Measurements from ENCODE around the gene MARK4.

Gene MARK4

DNA sequence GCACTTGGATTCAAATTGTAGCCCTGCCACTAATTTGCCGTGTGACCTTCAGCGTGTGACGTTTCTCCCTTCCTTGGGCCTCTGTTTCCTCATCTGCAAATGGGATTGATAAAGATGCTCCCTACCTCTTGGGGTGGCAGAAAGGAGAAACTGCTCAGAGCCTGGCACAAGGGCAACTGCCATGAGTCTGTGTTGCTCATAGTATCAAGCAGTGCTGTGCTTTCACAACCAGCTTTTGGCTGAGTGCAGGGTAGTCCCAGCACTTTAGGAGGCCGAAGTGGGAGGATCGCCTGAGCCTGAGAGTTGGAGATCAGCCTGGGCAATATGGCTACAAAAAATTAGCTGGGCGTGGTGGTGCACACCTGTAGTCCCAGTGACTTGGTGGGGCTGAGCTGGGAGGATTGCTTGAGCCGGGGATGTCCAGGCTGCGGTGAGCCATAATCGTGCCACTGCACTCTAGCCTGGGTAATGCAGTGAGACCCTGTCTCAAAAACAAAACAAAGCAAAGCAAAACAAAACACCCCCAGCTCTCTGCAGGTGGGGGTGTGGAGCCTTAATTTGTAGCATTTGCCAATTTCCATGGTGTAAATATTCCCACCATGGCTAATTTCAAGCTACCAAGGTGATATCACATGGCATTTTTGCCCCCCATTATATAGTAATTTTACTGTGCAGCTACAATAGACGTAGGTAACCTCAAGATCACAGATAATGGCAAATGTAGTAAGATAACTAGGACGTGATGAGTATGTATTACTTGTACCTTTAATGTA is 1.6 kb upstream of the MARK4 start:
- DNase-seq (ENCODE audit: low read depth in 1 of 2, low spot score in 1 of 2): no peak
- in situ Hi-C loops (cut with HindIII; ENCODE audit: low pct_unique_long_range_greater_than_20kb, low sequenced_read_pairs): no loop called here
- no peak for TF ChIP-seq JUND (IDR thresholded peaks at IDR 0.05; ENCODE audit: low read depth)

DNA sequence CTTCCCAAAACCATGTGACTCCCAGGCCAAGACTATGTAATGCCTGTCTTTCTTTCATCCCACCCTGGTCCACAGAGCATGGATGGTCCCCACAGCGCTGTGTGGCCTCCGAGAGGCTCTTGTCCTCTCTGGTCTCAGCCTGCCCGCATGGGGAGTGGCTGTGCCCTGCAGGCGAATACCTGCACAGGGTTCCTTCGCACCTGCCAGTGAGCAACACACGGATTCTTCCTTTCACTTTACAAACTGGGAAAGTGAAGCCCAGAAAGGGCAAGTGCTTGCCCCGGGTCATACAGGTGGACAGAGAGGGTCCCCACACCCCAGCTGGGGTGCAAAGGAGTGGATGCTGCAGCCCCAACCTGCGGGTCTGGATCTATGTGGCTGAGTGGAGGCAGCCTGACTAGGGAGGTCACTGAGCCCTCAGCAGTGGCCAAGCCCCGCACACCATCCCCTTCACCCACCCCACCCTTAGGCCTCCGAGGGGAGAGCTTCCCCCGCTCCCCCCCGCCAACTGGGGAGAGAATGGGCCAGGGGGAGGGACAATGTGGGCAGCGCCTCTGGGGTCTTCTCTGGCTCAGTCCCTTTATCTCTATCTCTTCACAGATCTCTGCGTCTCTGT is 747 bp upstream of the MARK4 start:
- in situ Hi-C loops (cut with HindIII; ENCODE audit: low pct_unique_long_range_greater_than_20kb, low sequenced_read_pairs): no loop called here
- no peak for TF ChIP-seq JUND (IDR thresholded peaks at IDR 0.05; ENCODE audit: low read depth)
- DNase-seq (ENCODE audit: low read depth in 1 of 2, low spot score in 1 of 2): peak in 1 of 2 experiments; percentile 18

DNA sequence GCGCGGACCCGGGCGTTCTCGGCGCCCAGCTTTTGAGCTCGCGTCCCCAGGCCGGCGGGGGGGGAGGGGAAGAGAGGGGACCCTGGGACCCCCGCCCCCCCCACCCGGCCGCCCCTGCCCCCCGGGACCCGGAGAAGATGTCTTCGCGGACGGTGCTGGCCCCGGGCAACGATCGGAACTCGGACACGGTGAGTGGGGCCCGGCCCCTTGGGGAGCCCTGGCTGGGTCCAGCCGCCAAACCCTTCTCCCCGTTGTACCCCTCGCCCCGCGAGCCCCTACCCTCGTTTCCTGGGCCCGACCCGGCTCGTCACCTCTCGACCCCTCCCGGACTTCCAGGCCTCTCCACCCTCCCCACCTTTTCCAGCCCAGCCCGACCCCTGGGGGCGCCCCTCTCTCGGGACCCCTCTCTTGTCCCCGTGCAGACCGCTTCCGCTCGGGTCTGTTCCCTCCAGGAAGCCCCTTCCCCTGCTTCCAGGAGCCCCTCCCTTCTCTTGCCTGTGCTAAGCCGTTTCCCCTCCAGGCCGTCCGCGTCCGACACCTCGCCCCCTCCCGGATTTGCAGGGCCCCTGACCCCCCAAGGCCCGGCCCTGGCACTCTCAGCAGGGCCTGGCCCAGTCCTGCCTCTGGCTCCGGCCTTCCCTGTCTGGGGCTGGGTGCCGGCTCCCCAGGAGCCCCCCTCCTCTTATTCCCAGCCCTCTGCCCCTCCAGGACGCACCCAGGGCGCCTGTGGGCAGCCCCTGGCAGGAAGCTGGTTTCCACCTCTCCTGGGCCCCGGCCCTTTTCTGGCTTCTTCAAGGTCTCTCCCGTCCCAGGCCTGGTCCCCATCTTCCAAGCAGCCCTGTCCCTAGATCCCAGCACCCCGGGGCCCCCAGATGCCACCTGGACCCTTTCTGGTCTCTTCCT is 632 bp downstream of the MARK4 start:
- DNase-seq (ENCODE audit: low read depth in 1 of 2, low spot score in 1 of 2): no peak
- no peak for TF ChIP-seq JUND (IDR thresholded peaks at IDR 0.05; ENCODE audit: low read depth)
- in situ Hi-C loops (cut with HindIII; ENCODE audit: low pct_unique_long_range_greater_than_20kb, low sequenced_read_pairs): no loop called here

DNA sequence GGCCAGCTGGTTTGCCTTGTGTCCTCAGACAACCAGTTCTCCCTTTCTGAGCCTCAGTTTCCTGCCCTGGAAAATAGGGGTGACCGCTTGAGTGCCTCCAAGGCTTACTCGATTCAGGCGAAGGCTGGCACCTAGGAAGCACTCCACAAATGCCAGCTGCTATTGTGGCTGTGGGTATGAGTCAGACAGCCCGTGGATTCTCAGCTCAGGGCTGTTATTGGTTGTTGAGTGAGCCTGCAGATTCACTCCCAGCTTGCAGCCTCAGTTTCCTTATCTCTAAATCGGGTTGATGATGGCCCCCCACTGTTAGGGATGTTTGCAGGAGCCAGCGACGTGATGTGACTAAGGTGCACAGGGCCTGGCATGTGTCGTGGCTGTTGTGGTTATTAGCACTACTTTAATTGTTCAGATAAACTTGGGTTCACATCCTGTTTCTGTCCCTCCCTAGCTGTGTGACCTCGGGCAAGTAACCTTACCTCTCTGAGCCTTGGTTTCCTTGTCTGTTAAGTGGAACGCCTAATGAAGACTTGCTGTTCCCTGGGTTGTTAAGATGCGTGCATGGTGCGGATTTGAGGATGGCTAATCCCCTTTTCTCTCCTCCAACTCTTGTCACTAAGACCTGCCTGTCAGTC is 2.4 kb downstream of the MARK4 start:
- no peak for TF ChIP-seq JUND (IDR thresholded peaks at IDR 0.05; ENCODE audit: low read depth)
- in situ Hi-C loops (cut with HindIII; ENCODE audit: low pct_unique_long_range_greater_than_20kb, low sequenced_read_pairs): no loop called here
- DNase-seq (ENCODE audit: low read depth in 1 of 2, low spot score in 1 of 2): no peak

DNA sequence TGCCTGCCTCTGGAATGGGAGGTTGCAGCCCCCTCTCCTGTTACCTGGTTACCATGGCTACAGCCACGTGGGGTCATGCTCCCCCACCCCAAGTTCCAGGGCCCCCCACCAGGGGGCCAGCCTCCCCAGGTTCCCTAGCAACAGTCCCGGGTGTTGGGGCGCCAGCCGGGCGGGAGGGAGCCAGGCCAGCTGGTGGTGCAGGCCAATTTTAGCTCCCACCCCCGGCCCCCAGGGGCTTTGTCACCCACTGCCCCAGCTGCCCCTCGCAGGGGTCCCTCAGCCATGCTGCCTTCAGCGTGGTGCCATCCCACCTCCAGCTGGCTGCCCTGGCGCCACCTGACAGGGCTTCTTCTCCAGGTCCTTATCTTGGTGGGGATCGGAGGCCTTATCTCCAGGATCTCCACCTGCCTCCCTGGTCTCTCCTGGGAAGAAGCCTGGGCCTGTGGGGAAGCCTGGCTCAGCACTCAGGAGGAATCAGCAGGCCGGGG is 3.0 kb downstream of the MARK4 start:
- in situ Hi-C loops (cut with HindIII; ENCODE audit: low pct_unique_long_range_greater_than_20kb, low sequenced_read_pairs): no loop called here
- TF ChIP-seq JUND (IDR thresholded peaks at IDR 0.05; ENCODE audit: low read depth): no peak
- DNase-seq (ENCODE audit: low read depth in 1 of 2, low spot score in 1 of 2): no peak

DNA sequence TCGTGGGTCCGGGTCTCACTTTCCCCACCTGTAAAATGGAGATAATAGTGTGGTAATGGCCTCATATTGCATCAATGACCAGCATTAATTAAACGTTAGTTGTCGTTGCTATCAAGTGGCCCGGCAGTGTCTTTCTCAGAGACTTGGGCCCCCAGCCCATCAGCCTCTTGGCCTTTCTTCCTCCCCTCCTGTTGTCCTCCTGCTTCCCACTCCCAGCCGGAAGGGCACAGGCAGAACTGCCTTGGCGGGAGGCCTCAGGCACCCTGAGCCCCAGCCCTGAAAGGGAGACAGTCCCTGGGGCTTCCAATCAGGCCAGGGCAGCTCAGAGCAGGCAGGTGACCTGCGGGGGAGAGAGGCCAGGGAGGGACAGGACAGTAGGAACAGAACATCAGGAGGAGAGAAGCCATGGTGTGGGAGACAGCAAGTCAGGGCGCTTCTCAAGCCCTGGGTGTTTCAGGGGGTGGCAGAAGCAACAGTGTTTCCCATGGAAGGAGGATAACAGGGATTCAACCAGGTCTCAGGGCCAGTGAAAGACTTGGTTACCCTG is 4.6 kb downstream of the MARK4 start:
- in situ Hi-C loops (cut with HindIII; ENCODE audit: low pct_unique_long_range_greater_than_20kb, low sequenced_read_pairs): no loop called here
- no peak for TF ChIP-seq JUND (IDR thresholded peaks at IDR 0.05; ENCODE audit: low read depth)
- no peak for DNase-seq (ENCODE audit: low read depth in 1 of 2, low spot score in 1 of 2)

DNA sequence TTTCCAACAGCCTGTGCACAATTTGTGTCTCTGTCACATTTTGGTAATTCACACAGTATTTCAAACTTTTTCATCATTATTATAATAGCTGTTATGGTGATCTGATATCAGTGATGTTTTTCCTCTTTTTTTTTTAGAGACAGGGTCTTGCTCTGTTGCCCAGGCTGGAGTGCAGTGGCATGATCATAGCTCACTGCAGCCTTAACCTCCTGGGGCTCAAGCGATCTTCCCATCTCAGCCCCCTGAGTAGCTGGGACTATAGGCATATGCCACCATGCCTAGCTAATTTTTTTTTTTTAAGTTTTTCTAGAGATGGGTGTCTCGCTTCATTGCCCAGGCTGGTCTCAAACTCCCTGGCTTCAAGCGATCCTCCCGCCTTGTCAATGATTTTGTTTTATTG is 5.8 kb downstream of the MARK4 start:
- TF ChIP-seq JUND (IDR thresholded peaks at IDR 0.05; ENCODE audit: low read depth): no peak
- in situ Hi-C loops (cut with HindIII; ENCODE audit: low pct_unique_long_range_greater_than_20kb, low sequenced_read_pairs): no loop called here
- DNase-seq (ENCODE audit: low read depth in 1 of 2, low spot score in 1 of 2): no peak

DNA sequence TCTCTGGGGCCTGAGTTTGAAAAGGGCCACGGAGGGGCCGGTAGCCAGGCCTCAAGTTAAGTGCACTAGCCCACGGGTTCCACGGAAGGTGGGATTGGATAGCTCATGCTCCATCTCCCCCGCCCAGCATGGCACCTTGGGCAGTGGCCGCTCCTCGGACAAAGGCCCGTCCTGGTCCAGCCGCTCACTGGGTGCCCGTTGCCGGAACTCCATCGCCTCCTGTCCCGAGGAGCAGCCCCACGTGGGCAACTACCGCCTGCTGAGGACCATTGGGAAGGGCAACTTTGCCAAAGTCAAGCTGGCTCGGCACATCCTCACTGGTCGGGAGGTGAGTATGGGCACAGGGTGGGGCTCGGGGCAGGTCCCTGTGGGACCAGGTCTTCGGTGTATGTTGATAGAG is 7.8 kb downstream of the MARK4 start:
- in situ Hi-C loops (cut with HindIII; ENCODE audit: low pct_unique_long_range_greater_than_20kb, low sequenced_read_pairs): no loop called here
- no peak for TF ChIP-seq JUND (IDR thresholded peaks at IDR 0.05; ENCODE audit: low read depth)
- DNase-seq (ENCODE audit: low read depth in 1 of 2, low spot score in 1 of 2): no peak

DNA sequence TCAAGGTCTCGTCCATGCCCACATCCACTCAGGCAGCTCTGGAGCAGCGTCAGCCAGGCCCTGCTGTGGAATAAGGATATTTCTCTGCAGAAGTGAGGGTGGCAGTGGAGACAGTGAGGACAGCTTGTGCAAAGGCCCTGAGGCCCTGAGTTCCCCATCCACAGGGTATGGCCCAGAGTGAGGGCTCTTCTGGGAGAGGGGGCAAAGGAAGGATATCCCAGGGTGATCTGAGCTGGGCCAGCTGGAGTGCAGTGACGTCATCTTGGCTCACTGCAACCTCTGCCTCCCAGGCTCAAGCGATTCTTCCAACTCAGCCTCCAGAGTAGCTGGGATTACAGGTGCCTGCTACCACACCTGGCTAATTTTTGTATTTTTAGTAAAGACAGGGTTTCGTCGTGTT is 11.5 kb downstream of the MARK4 start:
- no peak for DNase-seq (ENCODE audit: low read depth in 1 of 2, low spot score in 1 of 2)
- TF ChIP-seq JUND (IDR thresholded peaks at IDR 0.05; ENCODE audit: low read depth): no peak
- in situ Hi-C loops (cut with HindIII; ENCODE audit: low pct_unique_long_range_greater_than_20kb, low sequenced_read_pairs): no loop called here

DNA sequence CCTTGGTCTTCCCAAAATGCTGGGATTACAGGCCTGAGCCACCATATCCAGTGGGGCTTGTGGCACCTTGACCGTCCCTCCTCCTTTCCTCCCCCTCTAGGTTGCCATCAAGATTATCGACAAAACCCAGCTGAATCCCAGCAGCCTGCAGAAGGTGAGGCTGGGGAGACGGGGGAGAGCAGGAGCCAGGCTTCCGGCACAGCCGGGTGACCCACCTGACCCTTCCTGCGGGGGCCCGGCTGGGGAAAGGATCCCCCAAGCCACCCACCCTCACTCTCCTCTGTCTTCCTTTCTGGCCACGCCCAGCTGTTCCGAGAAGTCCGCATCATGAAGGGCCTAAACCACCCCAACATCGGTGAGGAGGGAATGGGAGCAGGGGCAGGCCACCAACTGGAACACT is 11.9 kb downstream of the MARK4 start:
- in situ Hi-C loops (cut with HindIII; ENCODE audit: low pct_unique_long_range_greater_than_20kb, low sequenced_read_pairs): no loop called here
- DNase-seq (ENCODE audit: low read depth in 1 of 2, low spot score in 1 of 2): no peak
- no peak for TF ChIP-seq JUND (IDR thresholded peaks at IDR 0.05; ENCODE audit: low read depth)

DNA sequence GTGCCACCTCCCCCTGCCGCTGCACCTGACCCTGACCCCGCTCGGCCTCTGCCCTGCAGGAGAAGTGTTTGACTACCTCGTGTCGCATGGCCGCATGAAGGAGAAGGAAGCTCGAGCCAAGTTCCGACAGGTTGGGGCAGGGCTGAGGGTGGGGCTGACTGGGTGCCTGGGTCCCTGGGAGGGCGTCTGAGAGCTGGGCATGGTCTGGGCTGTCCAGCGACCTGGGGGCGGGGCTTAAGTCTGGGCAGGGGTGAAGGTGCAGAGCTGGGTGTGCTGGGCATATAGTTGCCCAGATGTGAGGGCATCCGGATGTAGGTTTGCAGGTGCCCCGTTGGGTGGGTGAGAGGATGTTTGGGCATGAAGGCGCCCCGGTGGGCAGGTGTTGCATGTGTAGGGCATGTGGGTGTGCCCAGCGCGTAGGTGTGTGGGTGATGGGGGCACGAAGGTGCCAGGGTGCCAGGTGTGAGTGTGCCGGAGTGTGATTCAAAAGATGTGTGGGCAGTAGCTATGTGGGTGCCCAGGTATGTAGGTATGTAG is 13.8 kb downstream of the MARK4 start:
- no peak for DNase-seq (ENCODE audit: low read depth in 1 of 2, low spot score in 1 of 2)
- in situ Hi-C loops (cut with HindIII; ENCODE audit: low pct_unique_long_range_greater_than_20kb, low sequenced_read_pairs): no loop called here
- no peak for TF ChIP-seq JUND (IDR thresholded peaks at IDR 0.05; ENCODE audit: low read depth)

DNA sequence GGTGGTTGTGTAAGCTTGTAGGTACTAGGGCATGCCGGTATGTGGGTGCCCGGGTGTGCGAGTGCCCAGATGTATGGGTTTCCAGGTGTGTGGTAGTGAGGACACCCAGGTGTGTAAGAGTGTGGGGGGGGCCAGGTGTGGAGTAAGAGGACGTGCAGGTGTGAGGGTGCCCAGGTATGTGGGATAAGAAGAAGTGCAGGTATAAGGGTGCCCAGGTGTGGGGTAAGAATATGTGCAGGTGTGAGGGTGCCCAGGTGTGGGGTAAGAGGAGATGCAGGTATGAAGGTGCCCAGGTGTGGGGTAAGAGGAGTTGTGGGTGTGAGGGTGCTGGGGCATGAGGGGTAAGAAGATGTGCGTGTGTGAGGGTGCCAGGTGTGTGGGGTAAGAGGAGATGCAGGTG is 14.3 kb downstream of the MARK4 start:
- no peak for TF ChIP-seq JUND (IDR thresholded peaks at IDR 0.05; ENCODE audit: low read depth)
- DNase-seq (ENCODE audit: low read depth in 1 of 2, low spot score in 1 of 2): no peak
- in situ Hi-C loops (cut with HindIII; ENCODE audit: low pct_unique_long_range_greater_than_20kb, low sequenced_read_pairs): no loop called here

All from T47D (cell line).